Measurements from ENCODE around the gene BHLHA15.

BHLHA15 gene

GRCh38 chr7:98225913-98226614, 14.8 kb downstream of the BHLHA15 start:
- DNase-seq (ENCODE audit: low read depth in 2 of 2) = no peak

- DNase-seq (ENCODE audit: low read depth in 2 of 2) = no peak
Observed at GRCh38 chr7:98227939-98228338, 16.7 kb downstream of the BHLHA15 start.

DNA sequence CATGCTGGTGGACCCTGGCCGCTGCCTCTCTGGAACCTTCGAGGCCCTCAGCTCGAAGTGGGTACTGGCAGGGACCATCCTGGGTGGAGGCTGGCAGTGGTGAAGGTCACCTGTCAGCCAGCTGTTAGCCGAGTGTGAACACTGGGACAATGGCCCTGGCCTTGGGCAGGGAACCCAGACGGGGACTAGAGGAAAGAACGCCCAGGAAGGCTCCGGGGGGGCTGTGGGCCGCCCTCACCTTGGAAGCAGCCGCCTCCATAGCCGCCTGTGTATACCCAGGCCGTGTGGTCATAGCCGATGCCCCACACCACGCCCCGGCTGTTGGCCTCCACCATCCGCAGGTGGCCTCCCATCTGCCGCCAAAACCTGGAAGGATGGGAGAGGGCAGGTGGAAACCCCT, 17.6 kb downstream of the BHLHA15 start:
- no peak for DNase-seq (ENCODE audit: low read depth in 2 of 2)

GRCh38 chr7:98229441-98229840, 18.2 kb downstream of the BHLHA15 start:
- DNase-seq (ENCODE audit: low read depth in 2 of 2) = no peak

- no peak for DNase-seq (ENCODE audit: low read depth in 2 of 2)
Observed at GRCh38 chr7:98229991-98230745, 18.9 kb downstream of the BHLHA15 start.

DNA sequence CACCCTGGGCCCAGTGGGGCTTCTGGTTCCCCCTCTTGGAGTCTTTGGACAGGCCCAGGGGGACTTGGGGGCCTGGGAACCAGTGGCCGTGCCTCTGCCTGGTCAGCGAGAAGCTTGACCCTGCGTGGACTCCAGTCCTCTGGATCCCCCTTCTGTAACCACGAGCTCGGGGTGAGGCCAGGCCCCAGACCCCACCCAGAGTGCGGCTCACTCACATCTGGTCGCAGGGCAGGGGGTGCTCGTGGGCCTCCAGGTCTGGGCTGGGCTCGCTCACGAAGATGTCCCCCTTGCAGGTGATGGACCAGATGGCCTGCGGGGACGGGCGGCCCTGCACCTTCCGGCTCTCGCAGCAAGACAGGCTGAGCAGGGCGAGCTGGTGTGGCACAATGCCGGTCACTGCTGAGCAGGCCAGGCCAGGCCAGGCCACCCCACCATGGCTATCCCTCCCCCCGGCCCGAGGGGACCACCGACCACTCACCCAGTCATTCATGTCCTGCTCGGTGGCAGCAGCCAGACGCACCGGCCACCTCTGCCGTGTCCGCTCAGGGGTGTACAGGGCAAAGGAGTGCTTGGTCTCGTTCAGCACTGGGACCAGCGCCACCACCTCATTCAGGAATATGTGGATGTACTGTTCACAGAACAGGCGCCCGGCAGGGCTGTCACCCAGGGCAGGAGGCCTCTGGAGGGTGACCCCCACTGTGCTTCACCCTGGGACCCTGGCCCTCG, 19.7 kb downstream of the BHLHA15 start:
- DNase-seq (ENCODE audit: low read depth in 2 of 2) = no peak

- DNase-seq (ENCODE audit: low read depth in 2 of 2) = no peak
Observed at GRCh38 chr7:98231493-98232262, 20.4 kb downstream of the BHLHA15 start.

GRCh38 chr7:98232263-98232585, 21.0 kb downstream of the BHLHA15 start:
- DNase-seq (ENCODE audit: low read depth in 2 of 2) = no peak

GRCh38 chr7:98232799-98233198, 21.6 kb downstream of the BHLHA15 start:
- DNase-seq (ENCODE audit: low read depth in 2 of 2) = no peak

- no peak for DNase-seq (ENCODE audit: low read depth in 2 of 2)
Observed at GRCh38 chr7:98233219-98234070, 22.2 kb downstream of the BHLHA15 start.

DNA sequence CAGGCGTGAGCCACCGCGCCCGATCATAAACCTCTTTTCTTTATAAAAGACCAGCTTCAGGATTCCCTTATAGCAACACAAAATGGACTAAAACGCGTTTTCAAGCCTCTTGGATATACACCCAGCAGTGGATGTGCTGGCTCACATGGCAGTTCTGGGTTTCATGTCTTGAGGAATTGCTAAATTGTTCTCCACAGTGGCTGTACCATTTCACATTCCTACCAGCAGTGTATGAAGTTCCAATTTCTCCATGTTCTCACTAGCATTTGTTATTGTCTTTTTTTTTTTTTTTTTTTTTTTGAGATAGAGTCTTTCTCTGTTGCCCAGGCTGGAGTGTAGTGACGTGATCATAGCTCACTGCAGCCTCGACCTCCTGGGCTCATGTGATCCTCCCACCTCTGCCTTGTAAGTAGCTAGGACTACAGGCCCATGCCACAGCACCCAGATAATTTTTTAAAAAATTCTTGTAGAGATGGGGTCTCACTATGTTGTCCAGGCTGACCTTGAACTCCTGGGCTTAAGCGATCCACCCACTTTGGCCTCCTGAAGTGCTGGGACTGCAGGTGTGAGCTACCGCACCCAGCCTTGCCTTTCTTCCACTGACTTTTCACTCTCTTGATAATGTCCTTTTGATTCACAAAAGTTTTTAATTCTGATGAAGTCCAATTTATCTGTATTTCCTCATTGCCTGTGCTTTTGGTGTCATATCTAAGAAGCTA, 23.3 kb downstream of the BHLHA15 start:
- DNase-seq (ENCODE audit: low read depth in 2 of 2) = no peak

DNA sequence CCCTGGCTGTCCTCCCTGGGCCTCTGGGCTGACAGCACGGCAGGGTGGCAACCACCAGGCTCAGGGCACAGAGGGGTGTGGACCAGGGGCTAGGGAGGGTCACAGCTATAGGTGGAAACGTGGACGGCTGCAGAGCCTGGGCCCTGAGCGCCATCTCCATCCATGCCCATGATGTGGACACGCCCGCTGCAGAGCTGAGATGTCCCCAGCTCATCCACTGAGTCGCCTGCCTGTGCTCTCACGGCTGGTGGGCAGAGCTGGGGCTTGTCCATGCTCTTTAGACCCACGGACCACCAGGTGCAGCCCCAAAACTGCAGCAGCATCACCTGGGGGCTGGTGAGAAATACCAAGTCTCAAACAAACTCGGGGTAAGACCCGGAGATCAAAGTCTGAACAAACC, 24.7 kb downstream of the BHLHA15 start:
- DNase-seq (ENCODE audit: low read depth in 2 of 2) = no peak

- DNase-seq (ENCODE audit: low read depth in 2 of 2) = no peak
Observed at GRCh38 chr7:98236355-98237185, 25.3 kb downstream of the BHLHA15 start.

DNA sequence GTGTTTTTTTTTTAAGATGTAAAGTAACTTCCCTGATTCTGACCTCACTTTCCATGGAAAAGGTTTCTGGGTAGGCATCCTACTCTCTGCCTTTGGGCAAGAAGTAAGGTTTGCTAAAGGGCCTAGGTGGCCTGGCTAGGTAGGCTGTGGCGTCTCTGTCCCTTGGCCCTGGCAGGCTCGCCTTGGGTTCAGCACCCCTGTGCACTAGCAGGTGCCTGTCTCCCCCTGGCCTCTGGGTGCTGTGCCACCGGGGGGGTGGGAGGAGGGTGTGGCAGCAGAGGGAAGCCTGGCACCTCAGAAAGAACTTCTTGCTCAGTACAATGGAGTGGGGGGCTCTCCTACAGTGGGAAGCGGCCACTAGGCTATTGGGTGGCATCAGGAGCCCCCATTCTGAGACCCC, 26.8 kb downstream of the BHLHA15 start:
- DNase-seq (ENCODE audit: low read depth in 2 of 2) = no peak

GRCh38 chr7:98238976-98239375, 27.7 kb downstream of the BHLHA15 start:
- no peak for DNase-seq (ENCODE audit: low read depth in 2 of 2)

GRCh38 chr7:98240961-98241673, 29.9 kb downstream of the BHLHA15 start:
- no peak for DNase-seq (ENCODE audit: low read depth in 2 of 2)

- DNase-seq (ENCODE audit: low read depth in 2 of 2) = no peak
Observed at GRCh38 chr7:98241674-98242241, 30.5 kb downstream of the BHLHA15 start.

GRCh38 chr7:98242342-98242741, 31.1 kb downstream of the BHLHA15 start:
- no peak for DNase-seq (ENCODE audit: low read depth in 2 of 2)

- DNase-seq (ENCODE audit: low read depth in 2 of 2) = no peak
Observed at GRCh38 chr7:98242934-98243333, 31.7 kb downstream of the BHLHA15 start.

Measured in stimulated activated CD8-positive, alpha-beta memory T cell treated with anti-CD3 and anti-CD28 coated beads, Interleukin-15, amount 100 ng/mL, for 48 hours (primary cell).